ENCODE results near the gene FAM20C.
"Not testable (repeated sequence)": the region's sequence is repeated elsewhere in the genome, so short reads cannot be mapped to it uniquely, and the experiment has no call there.

DNA sequence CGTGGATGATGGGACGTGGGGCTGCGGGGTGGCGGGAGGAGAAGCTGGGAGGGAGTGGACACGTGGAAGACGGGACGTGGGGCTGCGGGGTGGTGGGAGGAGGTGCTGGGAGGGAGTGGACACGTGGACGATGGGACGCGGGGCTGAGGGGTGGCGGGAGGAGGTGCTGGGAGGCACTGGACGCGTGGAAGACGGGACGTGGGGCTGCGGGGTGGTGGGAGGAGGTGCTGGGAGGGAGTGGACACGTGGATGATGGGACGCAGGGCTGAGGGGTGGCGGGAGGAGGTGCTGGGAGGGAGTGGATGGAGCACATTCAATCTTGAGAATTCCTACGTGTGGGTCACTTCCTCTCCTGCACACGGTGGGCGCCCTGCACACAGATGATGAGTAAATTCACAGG is 104.8 kb downstream of the FAM20C start:
- TF ChIP-seq, protein P1, sequence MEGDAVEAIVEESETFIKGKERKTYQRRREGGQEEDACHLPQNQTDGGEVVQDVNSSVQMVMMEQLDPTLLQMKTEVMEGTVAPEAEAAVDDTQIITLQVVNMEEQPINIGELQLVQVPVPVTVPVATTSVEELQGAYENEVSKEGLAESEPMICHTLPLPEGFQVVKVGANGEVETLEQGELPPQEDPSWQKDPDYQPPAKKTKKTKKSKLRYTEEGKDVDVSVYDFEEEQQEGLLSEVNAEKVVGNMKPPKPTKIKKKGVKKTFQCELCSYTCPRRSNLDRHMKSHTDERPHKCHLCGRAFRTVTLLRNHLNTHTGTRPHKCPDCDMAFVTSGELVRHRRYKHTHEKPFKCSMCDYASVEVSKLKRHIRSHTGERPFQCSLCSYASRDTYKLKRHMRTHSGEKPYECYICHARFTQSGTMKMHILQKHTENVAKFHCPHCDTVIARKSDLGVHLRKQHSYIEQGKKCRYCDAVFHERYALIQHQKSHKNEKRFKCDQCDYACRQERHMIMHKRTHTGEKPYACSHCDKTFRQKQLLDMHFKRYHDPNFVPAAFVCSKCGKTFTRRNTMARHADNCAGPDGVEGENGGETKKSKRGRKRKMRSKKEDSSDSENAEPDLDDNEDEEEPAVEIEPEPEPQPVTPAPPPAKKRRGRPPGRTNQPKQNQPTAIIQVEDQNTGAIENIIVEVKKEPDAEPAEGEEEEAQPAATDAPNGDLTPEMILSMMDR (IDR thresholded peaks at IDR 0.05): not testable (repeated sequence)
- TF ChIP-seq POLR2A, POLR2AphosphoS5 (IDR thresholded peaks at IDR 0.05): not testable (repeated sequence)

All from gastroesophageal sphincter (tissue), 3 donors.